SK-N-SH treated with all-trans-retinoic acid at 6 μM for 48 hours (cell line): ENCODE measurements around the gene OCSTAMP.

Source experiments
- ATAC-seq: fragments of 200-7000 bp; cut with Tn5 transposase; 3 replicates; pipeline ENCODE4 v1.9.1; 2020; ENCODE audit warnings: mild to moderate bottlenecking, moderate library complexity
- ARNTL ChIP-seq: fragments of 450-650 bp; formaldehyde crosslinking; IDR thresholded peaks from 2 replicates; pipeline ENCODE4 v1.5.0; 2020; ENCODE audit warnings: low read depth, mild to moderate bottlenecking, moderate library complexity, borderline replicate concordance
- BACH2 ChIP-seq: fragments of 250-450 bp; sonication (Bioruptor Pico); IDR thresholded peaks from 2 replicates; pipeline ENCODE4 v1.9.0; 2021; ENCODE audit warnings: mild to moderate bottlenecking, borderline replicate concordance
- CREB5 ChIP-seq: fragments of 250-450 bp; sonication (Bioruptor Pico); IDR thresholded peaks from 2 replicates; pipeline ENCODE4 v1.5.1; 2020; ENCODE audit warnings: low read depth, mild to moderate bottlenecking, moderate library complexity
- CSDC2 ChIP-seq: fragments of 250-450 bp; sonication (Bioruptor Pico); IDR thresholded peaks from 2 replicates; pipeline ENCODE4 v1.5.0; 2020; ENCODE audit warnings: mild to moderate bottlenecking, moderate library complexity
- CSRNP3 ChIP-seq: fragments of 250-450 bp; sonication (Bioruptor Pico); IDR thresholded peaks from 2 replicates; pipeline ENCODE4 v1.5.1; 2021; ENCODE audit warnings: mild to moderate bottlenecking, moderate library complexity
- ESRRG ChIP-seq: fragments of 250-450 bp; sonication (Bioruptor Pico); IDR thresholded peaks from 2 replicates; pipeline ENCODE4 v1.6.1; 2021; ENCODE audit warnings: mild to moderate bottlenecking
- GLIS3 ChIP-seq: fragments of 250-450 bp; sonication (Bioruptor Pico); IDR thresholded peaks from 2 replicates; pipeline ENCODE4 v1.5.0; 2020; ENCODE audit warnings: mild to moderate bottlenecking, moderate library complexity
- ISL1 ChIP-seq: fragments of 250-450 bp; sonication (Bioruptor Pico); IDR thresholded peaks from 2 replicates; pipeline ENCODE4 v2.1.2; 2022; ENCODE audit warnings: mild to moderate bottlenecking, moderate library complexity
- OSR1 ChIP-seq: fragments of 250-450 bp; sonication (Bioruptor Pico); IDR thresholded peaks from 2 replicates; pipeline ENCODE4 v1.8.0; 2022; ENCODE audit warnings: moderate library complexity, mild to moderate bottlenecking, inconsistent platforms
- PATZ1 ChIP-seq: fragments of 250-450 bp; sonication (Bioruptor Pico); IDR thresholded peaks from 2 replicates; pipeline ENCODE4 v1.8.0; 2020; ENCODE audit warnings: mild to moderate bottlenecking, moderate library complexity, borderline replicate concordance
- PPARA ChIP-seq: fragments of 250-450 bp; sonication (Bioruptor Pico); IDR thresholded peaks from 2 replicates; pipeline ENCODE4 v1.5.0; 2020; ENCODE audit warnings: mild to moderate bottlenecking, borderline replicate concordance
- SNAI2 ChIP-seq: fragments of 250-450 bp; sonication (Bioruptor Pico); IDR thresholded peaks from 2 replicates; pipeline ENCODE4 v1.5.0; 2020; ENCODE audit warnings: mild to moderate bottlenecking, moderate library complexity
- TCF4 ChIP-seq: fragments of 250-450 bp; sonication (Bioruptor Pico); IDR thresholded peaks from 2 replicates; pipeline ENCODE4 v1.8.0; 2021; ENCODE audit warnings: mild to moderate bottlenecking, moderate library complexity, borderline replicate concordance
- TOX ChIP-seq: fragments of 250-450 bp; sonication (Bioruptor Pico); IDR thresholded peaks from 2 replicates; pipeline ENCODE4 v1.8.0; 2021; ENCODE audit warnings: mild to moderate bottlenecking, moderate library complexity, borderline replicate concordance
- TSHZ2 ChIP-seq: fragments of 250-450 bp; sonication (Bioruptor Pico); IDR thresholded peaks from 2 replicates; pipeline ENCODE4 v1.5.0; 2020; ENCODE audit warnings: mild to moderate bottlenecking, moderate library complexity
- ZC3H10 ChIP-seq: fragments of 250-450 bp; sonication (Bioruptor Pico); IDR thresholded peaks from 2 replicates; pipeline ENCODE4 v1.5.1; 2021; ENCODE audit warnings: mild to moderate bottlenecking, moderate library complexity
- ZFP3 ChIP-seq: fragments of 250-450 bp; sonication (Bioruptor Pico); IDR thresholded peaks from 2 replicates; pipeline ENCODE4 v1.5.0; 2020; ENCODE audit warnings: mild to moderate bottlenecking, moderate library complexity
- ZFP30 ChIP-seq: fragments of 450-650 bp; formaldehyde crosslinking; IDR thresholded peaks from 2 replicates; pipeline ENCODE4 v1.5.0; 2022; ENCODE audit warnings: mild to moderate bottlenecking, moderate library complexity
- ZNF565 ChIP-seq: fragments of 450-650 bp; formaldehyde crosslinking; conservative IDR thresholded peaks from 2 replicates; pipeline ENCODE4 v1.5.0; 2020; ENCODE audit warnings: low read depth, mild to moderate bottlenecking, moderate library complexity
- ZNF8 ChIP-seq: fragments of 450-650 bp; formaldehyde crosslinking; IDR thresholded peaks from 2 replicates; pipeline ENCODE4 v1.5.0; 2020; ENCODE audit warnings: mild to moderate bottlenecking, moderate library complexity

The OCSTAMP gene

GRCh38 chr20:46563860-46564221, 13.4 kb upstream of the OCSTAMP start:
- ATAC-seq = no peak

GRCh38 chr20:46563170-46563859, 12.9 kb upstream of the OCSTAMP start:
- no peak for ATAC-seq
- TF ChIP-seq TCF4 (CRISPR knock-in tag) (no peak), ZNF565 (CRISPR knock-in tag) (no peak), GLIS3 (CRISPR knock-in tag) (no peak), OSR1 (CRISPR knock-in tag) (no peak), ZNF8 (CRISPR knock-in tag) (no peak)

More at GRCh38 chr20:46563860-46564221, 13.4 kb upstream of the OCSTAMP start:
- TF ChIP-seq PATZ1 (CRISPR knock-in tag) = no peak
- TF ChIP-seq TCF4 (CRISPR knock-in tag) = no peak
- no peak for TF ChIP-seq ZC3H10
- TF ChIP-seq ISL1 (CRISPR knock-in tag) = no peak
- TF ChIP-seq ESRRG = no peak
- no peak for TF ChIP-seq SNAI2 (CRISPR knock-in tag)
- no peak for TF ChIP-seq TOX (CRISPR knock-in tag)
- no peak for TF ChIP-seq CSRNP3 (CRISPR knock-in tag)
- no peak for TF ChIP-seq ZNF565 (CRISPR knock-in tag)
- TF ChIP-seq ZFP30 (CRISPR knock-in tag) = no peak
- TF ChIP-seq ZNF8 (CRISPR knock-in tag) = no peak
- TF ChIP-seq ARNTL (CRISPR knock-in tag) = no peak
- TF ChIP-seq OSR1 (CRISPR knock-in tag) = no peak
- no peak for TF ChIP-seq GLIS3 (CRISPR knock-in tag)
- no peak for TF ChIP-seq ZFP3
- no peak for TF ChIP-seq CREB5 (CRISPR knock-in tag)
- TF ChIP-seq PPARA (CRISPR knock-in tag) = no peak
- TF ChIP-seq CSDC2 (CRISPR knock-in tag) = no peak
- TF ChIP-seq, all 23 proteins: peak for 0

GRCh38 chr20:46562373-46563169, 12.1 kb upstream of the OCSTAMP start:
- peak; percentile 94 for ATAC-seq
- no peak for TF ChIP-seq TOX (CRISPR knock-in tag)
- TF ChIP-seq BACH2 (CRISPR knock-in tag) = no peak
- TF ChIP-seq OSR1 (CRISPR knock-in tag) = no peak
- no peak for TF ChIP-seq ISL1 (CRISPR knock-in tag)
- no peak for TF ChIP-seq CREB5 (CRISPR knock-in tag)
- TF ChIP-seq, all 23 proteins: peak for 0

DNA sequence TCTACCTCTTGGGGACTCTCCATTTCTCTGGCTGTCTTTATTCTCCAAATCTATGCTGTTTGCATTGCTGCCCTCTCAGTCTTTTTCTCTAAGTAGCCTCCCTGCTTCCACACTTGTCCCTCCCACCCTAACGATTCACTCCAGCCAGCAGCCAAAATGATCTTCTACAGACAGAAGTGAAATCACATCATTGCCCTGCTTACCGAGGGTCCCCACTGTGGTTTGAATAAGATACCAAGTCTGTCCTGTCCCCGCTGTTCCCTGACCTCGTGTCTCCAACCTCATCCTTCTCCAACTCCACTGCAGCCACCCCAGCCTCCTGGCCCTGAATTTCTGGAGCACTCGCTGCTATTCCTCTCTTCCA, 11.5 kb upstream of the OCSTAMP start:
- no peak for TF ChIP-seq CREB5 (CRISPR knock-in tag)
- TF ChIP-seq PATZ1 (CRISPR knock-in tag) = no peak
- TF ChIP-seq CSDC2 (CRISPR knock-in tag) = no peak
- no peak for TF ChIP-seq TSHZ2 (CRISPR knock-in tag)

More for the DNA sequence above, 11.5 kb upstream of the OCSTAMP start:
- ATAC-seq = no peak
